H1 (cell line): ENCODE results near the gene EXOSC7.

ENCODE experiments used
- CTCF ChIP-seq, 3 experiments: IDR thresholded peaks; 1 replicate in 2 of 3; 2 replicates in 1 of 3; pipeline versions ENCODE4 v1.5.1 to v1.6.1; 2011; ENCODE audit warnings: low read length in 3 of 3, mild to moderate bottlenecking in 3 of 3, inconsistent platforms in 2 of 3, low read depth in 1 of 3, moderate library complexity in 1 of 3; ENCODE audit not compliant: insufficient read depth in 1 of 3; ENCODE audit errors: control extremely low read depth in 1 of 3
- EP300 ChIP-seq, 2 experiments: IDR thresholded peaks; 1 replicate in 1 of 2; 2 replicates in 1 of 2; pipeline ENCODE4 v1.6.1; 2011 to 2012; ENCODE audit warnings: low read depth in 2 of 2, low read length in 2 of 2, mild to moderate bottlenecking in 2 of 2, borderline replicate concordance in 1 of 2, inconsistent platforms in 1 of 2, moderate library complexity in 1 of 2
- EZH2 ChIP-seq: fragments of 200-600 bp; sonication (generic); IDR thresholded peaks from 2 replicates; pipeline ENCODE4 v1.7.1; 2012; ENCODE audit warnings: low read depth, mild to moderate bottlenecking, moderate library complexity, low read length, inconsistent platforms; ENCODE audit not compliant: severe bottlenecking
- HDAC2 ChIP-seq, 2 experiments: fragments of 300-600 bp in 1 of 2; sonication (generic) in 1 of 2; IDR thresholded peaks; 2 replicates each; pipeline ENCODE4 v1.6.1; 2011 to 2012; ENCODE audit warnings: low read depth in 2 of 2, low read length in 2 of 2, mild to moderate bottlenecking in 2 of 2, moderate library complexity in 2 of 2, borderline replicate concordance in 1 of 2, inconsistent platforms in 1 of 2
- JUND ChIP-seq: IDR thresholded peaks from 2 replicates; pipeline ENCODE4 v1.6.1; 2011; ENCODE audit warnings: mild to moderate bottlenecking, improper control_type of control experiment, low read length
- POLR2A ChIP-seq, 2 experiments: IDR thresholded peaks; 1 replicate in 1 of 2; 2 replicates in 1 of 2; pipeline ENCODE4 v1.6.1; 2011; ENCODE audit warnings: low read depth in 2 of 2, low read length in 2 of 2, mild to moderate bottlenecking in 2 of 2; ENCODE audit errors: control extremely low read depth in 1 of 2
- POLR2AphosphoS5 ChIP-seq: IDR thresholded peaks from 2 replicates; pipeline ENCODE4 v1.6.1; 2011; ENCODE audit warnings: low read depth, low read length
- RAD21 ChIP-seq, 2 experiments: IDR thresholded peaks in 1 of 2; conservative IDR thresholded peaks in 1 of 2; 2 replicates each; pipeline ENCODE4 v1.6.1; 2011; ENCODE audit warnings: low read depth in 2 of 2, low read length in 2 of 2, improper control_type of control experiment in 1 of 2, inconsistent platforms in 1 of 2, mild to moderate bottlenecking in 1 of 2, moderate library complexity in 1 of 2
- RFX5 ChIP-seq: IDR thresholded peaks from 2 replicates; pipeline ENCODE4 v1.6.1; 2011; ENCODE audit warnings: low read depth, low read length, improper control_type of control experiment, borderline replicate concordance
- SP2 ChIP-seq: IDR thresholded peaks from 2 replicates; pipeline ENCODE4 v1.6.1; 2012; ENCODE audit warnings: mild to moderate bottlenecking, low read length, inconsistent platforms
- SRF ChIP-seq: IDR thresholded peaks from 2 replicates; pipeline ENCODE4 v1.6.1; 2011; ENCODE audit warnings: mild to moderate bottlenecking, low read depth, low read length, moderate library complexity
- TEAD4 ChIP-seq: IDR thresholded peaks from 2 replicates; pipeline ENCODE4 v1.6.1; 2012; ENCODE audit warnings: low read depth, low read length, inconsistent platforms, mixed read lengths
- USF2 ChIP-seq: IDR thresholded peaks from 2 replicates; pipeline ENCODE4 v1.6.1; 2011; ENCODE audit warnings: low read length, improper control_type of control experiment
- TF ChIP-seq, protein P1 (sequence below): IDR thresholded peaks from 2 replicates; pipeline ENCODE4 v1.6.1; 2011; ENCODE audit warnings: low read depth, mild to moderate bottlenecking, low read length; ENCODE audit not compliant: insufficient read depth

DNA sequence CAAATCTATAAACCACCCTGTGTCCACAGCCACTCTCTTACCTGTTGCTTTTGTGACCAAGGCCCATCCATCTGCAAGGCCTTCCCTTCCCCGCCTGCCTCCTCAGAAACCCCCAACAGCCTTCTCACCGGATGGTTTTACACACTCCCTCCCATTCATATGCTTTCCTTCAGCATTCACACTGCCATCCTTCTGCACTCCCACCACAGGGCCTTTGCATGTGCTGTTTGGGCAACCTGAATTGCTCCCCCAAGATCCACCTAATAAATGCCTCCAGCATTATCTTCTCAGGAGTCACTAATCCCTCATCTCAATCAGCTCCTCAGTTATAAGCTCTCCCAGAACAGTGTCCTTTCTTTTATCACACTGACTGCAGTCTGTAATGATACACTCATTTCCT, 56.1 kb downstream of the EXOSC7 start:
- TF ChIP-seq TEAD4 (no peak), CTCF (IDR thresholded peaks at IDR 0.05; ENCODE audit: control extremely low read depth in 1 of 3, insufficient read depth in 1 of 3, low read depth in 1 of 3, low read length in 3 of 3) (no peak), POLR2AphosphoS5 (no peak), POLR2A (IDR thresholded peaks at IDR 0.05; ENCODE audit: control extremely low read depth in 1 of 2, low read depth in 2 of 2, low read length in 2 of 2) (no peak), EP300 (IDR thresholded peaks at IDR 0.05; ENCODE audit: borderline replicate concordance in 1 of 2, low read depth in 2 of 2, low read length in 2 of 2) (no peak), HDAC2 (IDR thresholded peaks at IDR 0.05; ENCODE audit: borderline replicate concordance in 1 of 2, low read depth in 2 of 2, low read length in 2 of 2) (no peak), RAD21 (IDR thresholded peaks at IDR 0.05 in 1 of 2, conservative IDR thresholded peaks at IDR 0.05 in 1 of 2; ENCODE audit: low read depth in 2 of 2, low read length in 2 of 2) (no peak), SRF (no peak), USF2 (no peak), JUND (no peak), SP2 (no peak), RFX5 (no peak), EZH2 (no peak)
- TF ChIP-seq, protein P1, sequence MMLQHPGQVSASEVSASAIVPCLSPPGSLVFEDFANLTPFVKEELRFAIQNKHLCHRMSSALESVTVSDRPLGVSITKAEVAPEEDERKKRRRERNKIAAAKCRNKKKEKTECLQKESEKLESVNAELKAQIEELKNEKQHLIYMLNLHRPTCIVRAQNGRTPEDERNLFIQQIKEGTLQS: no peak
